Astrocyte of the spinal cord (primary cell): ENCODE data around the gene NOL4L.

Experiments used
- DNase-seq: peaks from one replicate; pipeline ENCODE4 v3.0.0; 2011; ENCODE audit warnings: low read depth, low spot score
- H3K4me3 ChIP-seq: 2 replicates; pipeline ENCODE4 v1.5.1; 2011; ENCODE audit warnings: low read depth, mild to moderate bottlenecking, low read length, moderate library complexity
- CTCF ChIP-seq: IDR thresholded peaks from 2 replicates; pipeline ENCODE4 v1.5.1; 2012; ENCODE audit warnings: low read depth, mild to moderate bottlenecking, low read length, inconsistent platforms
- in situ Hi-C: cut with HindIII; loops from 2 replicates; pipeline ENCODE4 v1.10.0; 2017; ENCODE audit warnings: low sequenced_read_pairs

NOL4L gene

GRCh38 chr20:32575805-32576204, 9.3 kb downstream of the NOL4L start:
- TF ChIP-seq CTCF: no peak
- H3K4me3 ChIP-seq: no peak overlapping the region
- no peak for DNase-seq
- in situ Hi-C loops: no loop called here

- DNase-seq: no peak
- in situ Hi-C loops: no loop called here
- no peak for TF ChIP-seq CTCF
Measured at GRCh38 chr20:32575227-32575581, 9.9 kb downstream of the NOL4L start.

GRCh38 chr20:32574296-32575226, 10.6 kb downstream of the NOL4L start:
- DNase-seq: peak; percentile 93
- no peak for TF ChIP-seq CTCF
- H3K4me3 ChIP-seq: no peak overlapping the region
- in situ Hi-C loops: no loop called here

More at GRCh38 chr20:32575227-32575581, 9.9 kb downstream of the NOL4L start:
- no peak overlapping the region for H3K4me3 ChIP-seq

- DNase-seq: no peak
- in situ Hi-C loops: no loop called here
- no peak for TF ChIP-seq CTCF
- H3K4me3 ChIP-seq: no peak overlapping the region
Measured at GRCh38 chr20:32573167-32573851, 11.8 kb downstream of the NOL4L start.

- H3K4me3 ChIP-seq: no peak overlapping the region
- DNase-seq: no peak
- no peak for TF ChIP-seq CTCF
- in situ Hi-C loops: no loop called here
Measured at GRCh38 chr20:32572271-32572968, 12.7 kb downstream of the NOL4L start.

- DNase-seq: no peak
- in situ Hi-C loops: no loop called here
- TF ChIP-seq CTCF: no peak
- no peak overlapping the region for H3K4me3 ChIP-seq
Measured at GRCh38 chr20:32571566-32571965, 13.6 kb downstream of the NOL4L start.
